ENCODE results near the gene EEFSEC. TPM values are rescaled to one million over a fixed set of nuclear protein-coding genes. Genes with fewer than 3 reads are reported as not detected.

Gene EEFSEC
- total RNA-seq, 1 experiment from 2014 or later = 14.6 TPM

DNA sequence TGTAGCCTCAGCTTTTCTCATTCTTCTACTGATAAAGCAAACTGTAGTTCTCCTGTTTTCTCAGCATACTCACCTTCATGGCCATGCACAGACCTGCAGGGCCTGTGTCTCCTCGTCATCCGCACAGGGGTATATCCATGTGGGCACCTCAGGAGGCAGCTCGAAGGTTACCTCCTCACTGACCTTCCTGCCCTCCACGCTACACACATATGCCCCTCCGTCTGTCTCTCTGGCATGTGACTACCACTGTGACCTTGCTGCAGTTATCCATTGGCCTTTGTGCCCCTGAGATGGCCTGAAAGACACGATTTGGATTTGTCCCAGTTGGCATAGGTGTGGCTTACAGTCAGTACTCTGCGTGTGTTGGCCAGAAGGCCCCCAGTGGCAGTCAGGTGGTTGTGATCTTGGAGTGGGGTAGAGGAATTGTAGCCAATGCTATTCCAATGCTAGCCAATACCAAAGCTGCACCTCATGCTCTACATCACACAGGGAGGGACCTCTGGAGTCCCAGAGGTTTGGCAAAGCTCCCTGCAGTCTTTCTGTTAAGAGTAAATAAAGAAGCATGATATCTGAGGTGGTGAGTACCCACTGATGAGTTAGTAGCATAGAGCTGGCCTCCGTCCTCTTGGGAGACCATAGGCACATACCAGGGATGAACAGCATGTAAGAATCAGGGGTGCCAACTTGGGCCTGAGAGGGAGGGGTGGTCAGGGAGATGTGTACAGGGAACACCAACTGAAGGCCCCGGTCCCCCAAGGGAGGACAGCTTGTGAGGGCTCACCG, 143.4 kb downstream of the EEFSEC start:
- intact Hi-C loops (cut with micrococcal nuclease) = no loop called here
- ChIA-PET CTCF (no interaction called here), POLR2A (interaction anchor here (0.6 kb wide), 1 partner anchor 26 kb away, joined by 3 read pairs; no protein-coding TSS in a partner anchor)
- Mint-ChIP-seq H3K4me3 (ENCODE audit: unreplicated experiment) (no peak overlapping the region), H3K36me3 (ENCODE audit: insufficient read depth, unreplicated experiment) (no peaks in the 10 kb centered on the region), H3K27ac (ENCODE audit: low read depth, unreplicated experiment) (no peak overlapping the region), H3K4me1 (ENCODE audit: insufficient read depth, unreplicated experiment) (peaks cover 6% of the 10 kb centered on the region), H3K27me3 (ENCODE audit: insufficient read depth, unreplicated experiment) (no peaks in the 10 kb centered on the region), H3K9me3 (ENCODE audit: unreplicated experiment) (no peaks in the 10 kb centered on the region)
- no TSS peak for BruUV-seq (replicated peaks)
- TF ChIP-seq, protein P1, sequence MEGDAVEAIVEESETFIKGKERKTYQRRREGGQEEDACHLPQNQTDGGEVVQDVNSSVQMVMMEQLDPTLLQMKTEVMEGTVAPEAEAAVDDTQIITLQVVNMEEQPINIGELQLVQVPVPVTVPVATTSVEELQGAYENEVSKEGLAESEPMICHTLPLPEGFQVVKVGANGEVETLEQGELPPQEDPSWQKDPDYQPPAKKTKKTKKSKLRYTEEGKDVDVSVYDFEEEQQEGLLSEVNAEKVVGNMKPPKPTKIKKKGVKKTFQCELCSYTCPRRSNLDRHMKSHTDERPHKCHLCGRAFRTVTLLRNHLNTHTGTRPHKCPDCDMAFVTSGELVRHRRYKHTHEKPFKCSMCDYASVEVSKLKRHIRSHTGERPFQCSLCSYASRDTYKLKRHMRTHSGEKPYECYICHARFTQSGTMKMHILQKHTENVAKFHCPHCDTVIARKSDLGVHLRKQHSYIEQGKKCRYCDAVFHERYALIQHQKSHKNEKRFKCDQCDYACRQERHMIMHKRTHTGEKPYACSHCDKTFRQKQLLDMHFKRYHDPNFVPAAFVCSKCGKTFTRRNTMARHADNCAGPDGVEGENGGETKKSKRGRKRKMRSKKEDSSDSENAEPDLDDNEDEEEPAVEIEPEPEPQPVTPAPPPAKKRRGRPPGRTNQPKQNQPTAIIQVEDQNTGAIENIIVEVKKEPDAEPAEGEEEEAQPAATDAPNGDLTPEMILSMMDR (IDR thresholded peaks at IDR 0.05; ENCODE audit: unreplicated experiment) = no peak
- DNase-seq (ENCODE audit: unreplicated experiment) = no peak

DNA sequence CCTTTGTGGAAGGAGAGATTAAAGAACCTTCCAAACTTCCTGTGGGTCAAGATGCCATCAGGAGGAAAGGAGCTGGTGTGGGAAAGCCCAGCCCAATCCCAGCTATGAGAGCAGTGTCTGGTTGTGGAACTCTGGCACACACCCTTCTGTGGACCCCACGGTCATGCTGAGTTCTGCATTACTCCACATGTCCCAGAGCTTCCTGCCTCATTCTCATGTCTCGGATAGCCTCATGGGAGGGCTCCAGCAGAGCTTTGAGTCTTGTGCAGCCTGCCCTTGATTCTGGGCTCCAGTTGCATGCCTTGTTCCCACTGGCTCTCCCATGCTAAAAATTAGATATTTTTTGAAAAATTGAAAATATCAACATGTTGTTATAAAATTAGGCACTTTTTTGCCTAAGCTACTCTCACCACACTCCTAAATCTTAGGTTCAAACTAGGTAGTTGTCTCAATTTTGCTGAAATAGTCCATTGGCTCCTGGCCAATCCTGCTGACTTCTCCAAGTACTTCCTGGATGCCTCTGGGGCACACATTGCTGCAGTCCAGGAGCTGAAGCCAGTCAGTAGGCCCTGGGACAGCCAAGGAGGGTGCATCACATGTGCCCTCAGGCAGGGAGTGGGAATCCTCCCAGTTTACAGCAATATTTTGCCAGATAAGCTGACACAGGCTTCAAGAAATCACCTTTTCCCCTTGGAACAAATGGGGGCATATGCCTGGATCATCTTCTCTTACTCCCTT, 144.3 kb downstream of the EEFSEC start:
- TF ChIP-seq, protein P1 (IDR thresholded peaks at IDR 0.05; ENCODE audit: unreplicated experiment) = no peak
- no peak overlapping the region for H3K27ac Mint-ChIP-seq (ENCODE audit: low read depth, unreplicated experiment)
- peaks cover 6% of the 10 kb centered on the region for H3K4me1 Mint-ChIP-seq (ENCODE audit: insufficient read depth, unreplicated experiment)
- intact Hi-C loops (cut with micrococcal nuclease) = no loop called here
- no TSS peak for BruUV-seq (replicated peaks)
- no peaks in the 10 kb centered on the region for H3K36me3 Mint-ChIP-seq (ENCODE audit: insufficient read depth, unreplicated experiment)
- ChIA-PET CTCF (interaction anchor here (0.6 to 1.1 kb wide), 2 partner anchors 26 to 459 kb away, joined by 3 read pairs; no protein-coding TSS in a partner anchor), POLR2A (interaction anchor here (0.6 kb wide), 1 partner anchor 27 kb away, joined by 3 read pairs; no protein-coding TSS in a partner anchor)
- H3K27me3 Mint-ChIP-seq (ENCODE audit: insufficient read depth, unreplicated experiment) = no peaks in the 10 kb centered on the region
- no peaks in the 10 kb centered on the region for H3K9me3 Mint-ChIP-seq (ENCODE audit: unreplicated experiment)
- H3K4me3 Mint-ChIP-seq (ENCODE audit: unreplicated experiment) = no peak overlapping the region
- peak; percentile 64 for DNase-seq (ENCODE audit: unreplicated experiment)

DNA sequence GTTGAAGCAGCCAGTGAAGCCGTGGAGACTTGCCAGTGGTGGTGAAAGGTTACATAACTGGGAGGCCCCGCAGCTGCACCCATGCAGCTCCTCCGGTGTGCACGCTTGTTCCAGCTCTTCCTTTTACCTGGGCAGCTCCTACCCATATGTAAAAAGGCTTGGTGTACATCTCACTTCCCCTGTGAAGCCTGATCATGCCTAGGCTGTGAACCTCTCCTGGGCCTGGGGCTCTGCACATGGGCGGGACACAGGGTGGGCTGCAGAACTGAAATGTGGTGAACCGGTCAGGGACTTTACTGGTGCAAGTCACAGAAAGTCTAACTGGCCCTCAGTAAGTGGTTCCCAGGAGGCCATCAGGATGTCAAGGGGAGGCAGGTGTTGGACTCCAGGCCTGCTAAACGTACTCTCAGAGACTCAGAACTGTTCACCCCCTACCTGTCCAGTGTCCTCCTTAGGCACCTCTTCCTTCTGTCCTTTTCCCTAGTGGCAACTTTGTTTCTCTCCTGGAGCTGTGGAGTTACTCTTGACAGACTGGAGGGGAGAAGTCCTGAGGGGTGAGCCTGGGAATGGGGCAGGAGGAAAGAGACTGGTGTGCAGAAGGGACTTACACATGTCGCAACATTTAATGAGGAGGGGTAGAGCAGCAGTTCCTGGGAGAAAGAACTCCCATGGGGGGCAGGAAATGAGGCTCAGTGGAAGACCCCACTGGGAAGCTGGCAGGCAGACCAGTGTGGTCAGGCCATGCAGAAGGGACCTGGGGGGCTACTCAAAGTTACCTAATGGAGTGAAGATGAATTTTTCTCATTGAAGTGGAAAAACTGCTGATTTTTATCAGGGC, 148.1 kb downstream of the EEFSEC start:
- H3K27me3 Mint-ChIP-seq (ENCODE audit: insufficient read depth, unreplicated experiment) = no peaks in the 10 kb centered on the region
- TF ChIP-seq, protein P1 (IDR thresholded peaks at IDR 0.05; ENCODE audit: unreplicated experiment) = no peak
- no peak for DNase-seq (ENCODE audit: unreplicated experiment)
- CTCF ChIA-PET = no interaction called here
- intact Hi-C loops (cut with micrococcal nuclease) = no loop called here
- peaks cover 6% of the 10 kb centered on the region for H3K4me1 Mint-ChIP-seq (ENCODE audit: insufficient read depth, unreplicated experiment)
- H3K36me3 Mint-ChIP-seq (ENCODE audit: insufficient read depth, unreplicated experiment) = no peaks in the 10 kb centered on the region
- H3K27ac Mint-ChIP-seq (ENCODE audit: low read depth, unreplicated experiment) = no peak overlapping the region
- BruUV-seq (replicated peaks) = no TSS peak
- POLR2A ChIA-PET = no interaction called here
- H3K9me3 Mint-ChIP-seq (ENCODE audit: unreplicated experiment) = no peaks in the 10 kb centered on the region
- H3K4me3 Mint-ChIP-seq (ENCODE audit: unreplicated experiment) = no peak overlapping the region

DNA sequence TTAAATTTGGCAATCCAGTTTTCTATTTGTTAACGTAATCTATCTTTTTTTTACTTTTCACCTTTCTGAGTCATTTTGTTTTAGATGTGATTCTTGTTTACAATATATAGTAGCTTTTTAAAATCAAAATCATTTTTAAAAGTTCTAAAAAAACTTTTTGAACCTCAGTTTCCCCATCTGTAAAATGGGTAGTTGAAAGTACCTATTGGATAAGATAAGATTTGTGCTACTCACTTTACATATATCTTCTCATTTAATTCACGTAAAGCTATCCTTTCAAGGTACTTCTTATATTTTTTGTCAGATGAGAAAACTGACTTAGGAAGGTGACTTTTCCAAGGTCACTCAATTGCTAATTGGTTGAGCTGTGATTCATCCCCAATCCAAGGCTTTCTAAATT, 153.2 kb downstream of the EEFSEC start:
- Mint-ChIP-seq H3K4me1 (ENCODE audit: insufficient read depth, unreplicated experiment) (no peaks in the 10 kb centered on the region), H3K27ac (ENCODE audit: low read depth, unreplicated experiment) (no peak overlapping the region), H3K27me3 (ENCODE audit: insufficient read depth, unreplicated experiment) (no peaks in the 10 kb centered on the region), H3K4me3 (ENCODE audit: unreplicated experiment) (no peak overlapping the region), H3K9me3 (ENCODE audit: unreplicated experiment) (no peaks in the 10 kb centered on the region), H3K36me3 (ENCODE audit: insufficient read depth, unreplicated experiment) (no peaks in the 10 kb centered on the region)
- ChIA-PET CTCF (no interaction called here), POLR2A (no interaction called here)
- TF ChIP-seq, protein P1 (IDR thresholded peaks at IDR 0.05; ENCODE audit: unreplicated experiment) = no peak
- no peak for DNase-seq (ENCODE audit: unreplicated experiment)
- intact Hi-C loops (cut with micrococcal nuclease) = no loop called here
- no TSS peak for BruUV-seq (replicated peaks)

Measured in MCF 10A (cell line).